ENCODE measurements around the gene IGF1.

Gene IGF1

DNA sequence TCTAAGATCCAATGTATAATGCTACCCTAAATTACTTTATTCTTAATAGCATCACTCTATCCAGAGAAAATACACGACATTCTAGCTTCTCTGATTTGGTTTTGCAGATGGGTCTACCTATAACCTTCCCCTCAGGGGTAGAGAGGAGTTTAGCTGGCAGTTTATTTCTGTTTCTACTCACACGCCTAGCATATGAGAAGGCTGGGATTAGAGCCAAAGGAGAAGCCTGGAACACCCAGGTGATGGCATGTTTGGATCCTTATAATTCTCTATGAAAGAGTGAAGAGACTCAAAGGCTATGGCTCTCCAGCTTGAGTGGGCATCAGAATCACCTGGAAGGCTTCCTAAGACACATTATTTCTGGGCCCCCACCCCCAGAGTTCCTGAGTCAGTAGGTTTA lies 131.3 kb downstream of the IGF1 start:
- TF ChIP-seq, protein P1, sequence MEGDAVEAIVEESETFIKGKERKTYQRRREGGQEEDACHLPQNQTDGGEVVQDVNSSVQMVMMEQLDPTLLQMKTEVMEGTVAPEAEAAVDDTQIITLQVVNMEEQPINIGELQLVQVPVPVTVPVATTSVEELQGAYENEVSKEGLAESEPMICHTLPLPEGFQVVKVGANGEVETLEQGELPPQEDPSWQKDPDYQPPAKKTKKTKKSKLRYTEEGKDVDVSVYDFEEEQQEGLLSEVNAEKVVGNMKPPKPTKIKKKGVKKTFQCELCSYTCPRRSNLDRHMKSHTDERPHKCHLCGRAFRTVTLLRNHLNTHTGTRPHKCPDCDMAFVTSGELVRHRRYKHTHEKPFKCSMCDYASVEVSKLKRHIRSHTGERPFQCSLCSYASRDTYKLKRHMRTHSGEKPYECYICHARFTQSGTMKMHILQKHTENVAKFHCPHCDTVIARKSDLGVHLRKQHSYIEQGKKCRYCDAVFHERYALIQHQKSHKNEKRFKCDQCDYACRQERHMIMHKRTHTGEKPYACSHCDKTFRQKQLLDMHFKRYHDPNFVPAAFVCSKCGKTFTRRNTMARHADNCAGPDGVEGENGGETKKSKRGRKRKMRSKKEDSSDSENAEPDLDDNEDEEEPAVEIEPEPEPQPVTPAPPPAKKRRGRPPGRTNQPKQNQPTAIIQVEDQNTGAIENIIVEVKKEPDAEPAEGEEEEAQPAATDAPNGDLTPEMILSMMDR (IDR thresholded peaks at IDR 0.05; ENCODE audit: low read depth, low read length) = no peak
- no peak for DNase-seq (ENCODE audit: low read depth in 2 of 2)
- H3K4me3 ChIP-seq (replicated peaks in 1 of 2; ENCODE audit: low read depth in 2 of 2, low read length in 2 of 2) = no peak overlapping the region

- H3K4me3 ChIP-seq (replicated peaks in 1 of 2; ENCODE audit: low read depth in 2 of 2, low read length in 2 of 2) = no peak overlapping the region
- DNase-seq (ENCODE audit: low read depth in 2 of 2) = no peak
- TF ChIP-seq, protein P1 (IDR thresholded peaks at IDR 0.05; ENCODE audit: low read depth, low read length) = no peak
Measured at GRCh38 chr12:102347811-102348210, 132.6 kb downstream of the IGF1 start.

Data from cardiac fibroblast (primary cell).